Activated CD4-positive, CD25-positive, alpha-beta regulatory T cell treated with anti-CD3 and anti-CD28 coated beads, Interleukin-2, amount 50 U/mL, for 24 hours (primary cell): Measurements from ENCODE around the gene ZNF330.
"Not testable (repeated sequence)": the region's sequence is repeated elsewhere in the genome, so short reads cannot be mapped to it uniquely, and the experiment has no call there.

Source experiments
- ATAC-seq, 2 donors: fragments of 150-1000 bp; cut with Tn5 transposase; one replicate each; pipeline ENCODE4 v1.10.0; 2021; ENCODE audit warnings: mild to moderate bottlenecking in 1 of 2, moderate library complexity in 1 of 2

Gene ZNF330

DNA sequence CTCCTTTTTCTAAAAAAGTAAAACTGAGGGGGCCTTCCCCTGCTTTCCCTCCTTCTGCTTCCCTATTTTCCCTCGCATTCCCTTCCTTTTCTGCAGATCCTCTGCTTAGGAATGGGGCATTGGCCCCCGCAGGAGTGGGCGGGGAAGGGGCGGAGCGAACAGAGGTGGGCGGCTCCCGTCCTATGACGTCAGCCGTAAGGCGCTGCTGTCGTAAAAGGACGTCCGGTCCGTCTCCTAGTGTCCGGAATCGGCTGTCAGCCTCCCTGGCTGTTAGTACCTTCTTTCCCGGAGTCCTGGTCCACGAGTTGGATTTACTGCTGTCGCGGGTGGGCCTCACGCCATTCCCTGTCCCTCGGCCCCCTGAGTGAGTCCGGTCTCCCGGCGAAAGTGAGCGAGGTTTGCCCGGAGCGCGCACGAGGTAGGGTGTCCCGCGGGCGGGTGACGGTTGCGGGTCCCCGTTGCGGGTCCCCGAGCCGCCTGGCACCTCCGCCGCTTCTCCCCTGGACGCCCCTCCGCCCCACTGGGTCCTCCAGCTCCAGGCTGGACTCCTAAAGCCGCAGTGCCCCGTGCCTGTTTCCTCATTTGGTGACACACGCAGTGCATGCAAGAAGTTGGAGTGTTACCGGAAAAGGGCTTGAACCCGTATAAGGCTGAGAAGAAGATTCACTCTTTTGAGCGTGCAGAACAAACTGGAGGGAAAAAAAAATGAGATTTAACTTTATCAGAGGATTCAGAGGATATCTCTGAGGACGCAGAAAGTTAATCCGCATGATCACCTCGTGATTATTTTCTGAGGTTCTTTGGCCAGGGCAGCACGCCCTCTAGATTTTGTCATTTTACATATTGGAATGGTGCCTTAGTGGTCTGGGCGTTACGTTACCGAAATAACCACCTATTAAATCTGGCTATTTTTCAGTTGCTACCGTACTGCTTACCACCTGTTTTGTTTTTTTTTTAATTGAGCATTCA is at the start of gene ZNF330:
Gene ZNF330 (plus strand): TSS at position 205 of the 969 bp plus-strand sequence. CDS start 1,477 bp downstream, outside the sequence.
- peak; percentile 83 for ATAC-seq

DNA sequence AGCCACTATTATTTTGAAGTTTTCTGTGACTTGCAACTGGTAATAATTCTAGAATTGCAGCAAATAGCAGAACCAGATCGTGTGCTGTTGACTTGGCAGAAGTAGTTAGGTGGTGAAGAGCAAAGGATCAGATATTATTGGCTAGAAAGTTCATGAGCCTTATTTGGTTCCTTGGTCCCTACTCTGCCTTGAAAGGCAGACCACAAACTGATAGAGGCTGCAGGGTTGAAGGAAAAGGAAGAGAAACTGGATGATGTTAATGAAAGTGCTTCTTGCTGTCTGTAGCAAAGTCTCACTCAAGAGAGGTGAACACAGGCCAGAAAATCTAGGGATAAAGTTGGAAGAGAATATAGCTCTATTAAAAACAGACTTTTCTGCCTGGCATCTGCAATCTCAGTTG is 46.2 kb upstream of the ZNF330 start:
- no peak for ATAC-seq

- no peak for ATAC-seq
Measured at GRCh38 chr4:141177171-141177570, 43.5 kb upstream of the ZNF330 start.

GRCh38 chr4:141179474-141180373 is 41.0 kb upstream of the ZNF330 start:
- ATAC-seq, result no peak

- ATAC-seq, result no peak
Measured at GRCh38 chr4:141180991-141181761, 39.5 kb upstream of the ZNF330 start.

GRCh38 chr4:141183491-141183890 is 37.2 kb upstream of the ZNF330 start:
- not testable (repeated sequence) for ATAC-seq

DNA sequence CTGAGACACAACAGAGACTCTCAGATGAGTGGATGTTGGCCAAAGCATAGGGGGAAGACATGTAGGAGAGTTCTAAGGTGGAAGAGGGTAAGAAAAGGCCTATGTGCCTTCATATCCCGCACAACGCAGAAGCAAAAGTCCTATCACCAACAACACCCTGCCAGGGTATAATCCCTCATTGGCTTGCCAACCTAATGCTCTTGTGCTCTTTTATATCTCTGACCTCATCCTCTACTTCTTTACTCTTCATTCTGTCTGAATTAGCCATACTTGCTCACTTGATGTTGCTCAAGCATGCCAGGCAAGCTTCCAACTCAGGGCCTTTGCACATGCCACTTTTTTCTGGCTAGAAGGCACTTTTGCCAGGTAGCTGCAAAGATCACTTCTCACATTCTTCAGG is 28.1 kb upstream of the ZNF330 start:
- no peak for ATAC-seq

DNA sequence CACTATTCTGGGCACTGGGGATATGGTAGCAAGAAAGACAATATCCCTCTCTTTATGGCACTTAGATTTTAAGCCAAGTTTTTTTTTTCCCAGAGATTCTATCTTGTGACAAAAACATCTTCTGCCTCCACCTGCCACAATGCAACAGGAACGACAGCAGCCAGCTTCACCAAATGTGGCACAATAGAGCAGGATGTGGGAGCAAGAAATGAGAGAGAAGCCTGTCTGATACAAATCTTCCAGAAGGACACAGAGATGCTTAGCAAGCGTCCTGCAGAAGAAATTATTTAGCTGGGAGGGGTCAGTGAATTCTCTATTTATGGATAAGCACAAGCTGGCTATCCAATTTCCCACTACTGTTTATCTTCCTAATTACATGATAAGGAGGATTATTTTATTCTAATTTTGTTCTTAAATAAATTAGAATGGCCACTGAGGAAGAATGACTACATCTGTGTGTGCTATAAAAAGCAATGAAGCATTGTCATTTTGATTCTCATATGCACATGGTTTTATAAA is 27.1 kb upstream of the ZNF330 start:
- ATAC-seq, result no peak

GRCh38 chr4:141195095-141195707 is 25.5 kb upstream of the ZNF330 start:
- no peak for ATAC-seq

- no peak for ATAC-seq
Measured at GRCh38 chr4:141196227-141196933, 24.3 kb upstream of the ZNF330 start.

- no peak for ATAC-seq
Measured at GRCh38 chr4:141207961-141208360, 12.7 kb upstream of the ZNF330 start.

- no peak for ATAC-seq
Measured at GRCh38 chr4:141210168-141210567, 10.5 kb upstream of the ZNF330 start.

DNA sequence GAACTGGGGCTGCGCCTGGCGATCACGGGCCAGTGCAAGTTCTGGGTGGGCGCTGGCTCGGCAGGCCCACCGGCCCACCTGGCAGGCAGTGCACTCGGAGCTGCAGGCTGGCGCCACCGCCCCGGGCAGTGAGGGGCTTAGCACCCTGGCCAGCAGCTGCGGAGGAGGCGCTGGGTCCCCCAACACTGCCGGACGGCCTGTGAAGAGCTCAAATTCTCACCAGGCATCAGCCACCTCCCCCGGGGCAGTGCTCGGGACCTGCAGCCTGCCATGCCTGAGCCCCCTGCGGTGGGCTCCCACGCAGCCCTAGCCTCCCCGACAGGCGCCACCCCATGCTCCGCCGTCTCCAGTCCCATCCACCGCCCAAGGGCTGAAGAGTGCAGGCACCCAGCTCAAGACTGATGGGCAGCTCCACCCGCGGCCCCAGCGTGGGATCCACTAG is 7.1 kb upstream of the ZNF330 start:
- no peak for ATAC-seq

- ATAC-seq, result no peak
Measured at GRCh38 chr4:141215030-141215429, 5.7 kb upstream of the ZNF330 start.

DNA sequence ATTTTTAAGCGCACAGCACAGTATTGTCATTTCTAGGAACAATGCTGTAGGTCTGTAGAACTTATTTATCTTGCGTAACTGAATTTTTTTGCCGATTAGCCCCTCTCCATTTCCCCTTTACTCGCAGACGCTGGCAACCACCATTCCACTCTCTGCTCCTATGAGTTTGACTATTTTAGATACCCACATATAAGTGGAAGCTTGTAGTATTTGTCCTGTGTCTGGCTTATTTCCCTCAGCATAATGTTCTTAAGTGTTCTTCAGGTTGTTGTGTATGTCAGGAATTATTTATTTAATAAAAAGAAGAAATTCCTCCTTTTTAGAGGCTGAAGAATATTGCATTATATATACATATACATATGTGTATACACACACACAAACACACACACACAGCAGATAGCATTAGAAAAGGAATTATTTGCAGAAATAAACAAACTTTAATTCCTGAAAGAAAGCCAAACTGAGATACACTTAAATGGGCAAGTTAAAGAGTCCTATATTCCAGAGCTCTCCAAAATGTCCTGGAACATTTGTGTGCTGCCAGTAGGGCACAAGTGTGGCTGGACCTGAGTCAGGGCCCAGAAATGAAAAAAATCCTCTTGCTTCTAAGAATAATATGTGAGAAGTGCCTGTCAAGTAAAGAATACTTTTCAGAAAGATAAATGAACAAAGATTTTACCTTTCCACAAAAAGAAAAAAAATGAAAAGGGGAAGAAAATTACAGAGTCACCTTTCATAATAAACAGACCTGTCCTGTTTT is 4.5 kb upstream of the ZNF330 start:
- ATAC-seq, result no peak

- ATAC-seq, result no peak
Measured at GRCh38 chr4:141220271-141220670, 424 bp upstream of the ZNF330 start.

DNA sequence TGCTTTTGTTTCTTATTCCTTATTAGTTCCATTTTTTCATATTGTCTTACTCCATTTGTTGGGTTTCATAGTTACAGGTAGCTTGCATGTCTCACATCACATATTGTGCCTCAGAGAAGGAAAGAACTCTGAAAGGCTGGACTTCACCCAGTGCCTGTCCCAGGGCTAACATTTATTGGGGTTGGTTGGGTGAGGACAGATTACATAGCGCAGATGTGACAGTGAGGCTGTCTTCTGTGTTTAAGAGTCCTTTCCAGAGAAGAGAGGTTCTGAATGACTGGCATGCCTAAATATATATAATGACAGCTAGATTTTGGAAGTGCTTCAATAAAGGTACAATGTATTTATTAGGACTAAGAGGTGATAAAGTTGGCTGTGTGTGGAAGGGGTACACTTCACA is 2.7 kb downstream of the ZNF330 start:
- ATAC-seq, result no peak

DNA sequence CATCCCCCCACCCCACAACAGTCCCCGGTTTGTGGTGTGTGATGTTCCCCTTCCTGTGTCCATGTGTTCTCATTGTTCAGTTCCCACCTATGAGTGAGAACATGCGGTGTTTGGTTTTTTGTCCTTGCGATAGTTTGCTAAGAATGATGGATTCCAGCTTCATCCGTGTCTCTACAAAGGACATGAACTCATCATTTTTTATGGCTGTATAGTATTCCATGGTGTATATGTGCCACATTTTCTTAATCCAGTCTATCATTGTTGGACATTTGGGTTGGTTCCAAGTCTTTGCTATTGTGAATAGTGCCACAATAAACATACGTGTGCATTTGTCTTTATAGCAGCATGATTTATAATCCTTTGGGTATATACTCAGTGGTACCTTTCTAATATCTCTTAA is 6.6 kb downstream of the ZNF330 start:
- not testable (repeated sequence) for ATAC-seq

GRCh38 chr4:141229408-141230101 is 8.9 kb downstream of the ZNF330 start:
- ATAC-seq, result no peak

GRCh38 chr4:141233673-141234072 is 13.0 kb downstream of the ZNF330 start:
- ATAC-seq, result no peak
